ENCODE measurements around the gene KDELR1. TPM values are rescaled to one million over a fixed set of nuclear protein-coding genes. Genes with fewer than 3 reads are reported as not detected.

Gene KDELR1
- total RNA-seq, 1 donor from 2014 or later = 213 TPM

DNA sequence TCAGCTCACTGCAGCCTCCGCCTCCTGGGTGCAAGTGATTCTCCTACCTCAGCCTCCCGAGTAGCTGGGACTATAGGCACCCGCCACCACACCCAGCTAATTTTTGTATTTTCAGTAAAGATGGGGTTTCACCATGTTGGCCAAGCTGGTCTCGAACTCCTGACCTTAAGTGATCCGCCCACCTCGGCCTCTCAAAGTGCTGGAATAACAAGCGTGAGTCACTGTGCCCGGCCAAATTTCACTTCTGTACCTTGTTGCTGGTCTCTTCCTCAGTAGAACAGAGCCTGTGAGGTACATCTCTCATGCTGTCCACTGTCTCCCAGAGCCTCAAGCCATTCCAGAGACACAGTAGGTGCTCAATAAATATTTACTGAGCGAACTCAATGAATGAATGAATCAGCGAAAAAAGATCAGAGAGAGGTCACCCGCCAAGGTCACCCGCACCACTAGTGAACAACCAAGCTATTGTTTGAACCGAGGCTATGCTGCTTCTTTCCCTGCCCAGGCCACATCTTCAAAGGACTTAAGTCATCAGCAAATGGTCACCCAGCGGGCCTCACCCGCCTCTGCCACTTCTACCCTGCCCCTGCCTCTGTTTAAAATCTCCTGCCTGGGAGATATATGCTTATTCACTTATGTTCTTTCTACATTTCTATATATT, 36.9 kb downstream of the KDELR1 start:
- H3K4me1 Mint-ChIP-seq (ENCODE audit: low read depth, unreplicated experiment) = peaks cover 2% of the 10 kb centered on the region
- H3K4me3 Mint-ChIP-seq (ENCODE audit: unreplicated experiment) = no peak overlapping the region
- peaks cover 8% of the 10 kb centered on the region for H3K27me3 Mint-ChIP-seq (ENCODE audit: unreplicated experiment)
- H3K27ac Mint-ChIP-seq (ENCODE audit: unreplicated experiment) = no peak overlapping the region
- no peak for DNase-seq
- TF ChIP-seq, protein P1, sequence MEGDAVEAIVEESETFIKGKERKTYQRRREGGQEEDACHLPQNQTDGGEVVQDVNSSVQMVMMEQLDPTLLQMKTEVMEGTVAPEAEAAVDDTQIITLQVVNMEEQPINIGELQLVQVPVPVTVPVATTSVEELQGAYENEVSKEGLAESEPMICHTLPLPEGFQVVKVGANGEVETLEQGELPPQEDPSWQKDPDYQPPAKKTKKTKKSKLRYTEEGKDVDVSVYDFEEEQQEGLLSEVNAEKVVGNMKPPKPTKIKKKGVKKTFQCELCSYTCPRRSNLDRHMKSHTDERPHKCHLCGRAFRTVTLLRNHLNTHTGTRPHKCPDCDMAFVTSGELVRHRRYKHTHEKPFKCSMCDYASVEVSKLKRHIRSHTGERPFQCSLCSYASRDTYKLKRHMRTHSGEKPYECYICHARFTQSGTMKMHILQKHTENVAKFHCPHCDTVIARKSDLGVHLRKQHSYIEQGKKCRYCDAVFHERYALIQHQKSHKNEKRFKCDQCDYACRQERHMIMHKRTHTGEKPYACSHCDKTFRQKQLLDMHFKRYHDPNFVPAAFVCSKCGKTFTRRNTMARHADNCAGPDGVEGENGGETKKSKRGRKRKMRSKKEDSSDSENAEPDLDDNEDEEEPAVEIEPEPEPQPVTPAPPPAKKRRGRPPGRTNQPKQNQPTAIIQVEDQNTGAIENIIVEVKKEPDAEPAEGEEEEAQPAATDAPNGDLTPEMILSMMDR (IDR thresholded peaks at IDR 0.05; ENCODE audit: partially characterized antibody, unreplicated experiment) = no peak
- H3K36me3 Mint-ChIP-seq (ENCODE audit: unreplicated experiment) = no peaks in the 10 kb centered on the region
- H3K9me3 Mint-ChIP-seq (ENCODE audit: unreplicated experiment) = peaks cover 3% of the 10 kb centered on the region

- DNase-seq = no peak
- Mint-ChIP-seq H3K9me3 (ENCODE audit: unreplicated experiment) (peaks cover 3% of the 10 kb centered on the region), H3K27me3 (ENCODE audit: unreplicated experiment) (peaks cover 8% of the 10 kb centered on the region), H3K36me3 (ENCODE audit: unreplicated experiment) (no peaks in the 10 kb centered on the region), H3K4me1 (ENCODE audit: low read depth, unreplicated experiment) (peaks cover 2% of the 10 kb centered on the region), H3K4me3 (ENCODE audit: unreplicated experiment) (no peak overlapping the region), H3K27ac (ENCODE audit: unreplicated experiment) (no peak overlapping the region)
- TF ChIP-seq, protein P1 (IDR thresholded peaks at IDR 0.05; ENCODE audit: partially characterized antibody, unreplicated experiment) = no peak
Measured at GRCh38 chr19:48353677-48354076, 37.7 kb downstream of the KDELR1 start.

GRCh38 chr19:48351341-48351752, 40.0 kb downstream of the KDELR1 start:
- peaks cover 2% of the 10 kb centered on the region for H3K4me1 Mint-ChIP-seq (ENCODE audit: low read depth, unreplicated experiment)
- peaks cover 8% of the 10 kb centered on the region for H3K27me3 Mint-ChIP-seq (ENCODE audit: unreplicated experiment)
- peaks cover 7% of the 10 kb centered on the region for H3K9me3 Mint-ChIP-seq (ENCODE audit: unreplicated experiment)
- peak overlapping the region; percentile 97 for H3K27ac Mint-ChIP-seq (ENCODE audit: unreplicated experiment)
- no peaks in the 10 kb centered on the region for H3K36me3 Mint-ChIP-seq (ENCODE audit: unreplicated experiment)
- peak; percentile 89 for DNase-seq
- H3K4me3 Mint-ChIP-seq (ENCODE audit: unreplicated experiment) = no peak overlapping the region
- TF ChIP-seq, protein P1 (IDR thresholded peaks at IDR 0.05; ENCODE audit: partially characterized antibody, unreplicated experiment) = peak; percentile 86

DNA sequence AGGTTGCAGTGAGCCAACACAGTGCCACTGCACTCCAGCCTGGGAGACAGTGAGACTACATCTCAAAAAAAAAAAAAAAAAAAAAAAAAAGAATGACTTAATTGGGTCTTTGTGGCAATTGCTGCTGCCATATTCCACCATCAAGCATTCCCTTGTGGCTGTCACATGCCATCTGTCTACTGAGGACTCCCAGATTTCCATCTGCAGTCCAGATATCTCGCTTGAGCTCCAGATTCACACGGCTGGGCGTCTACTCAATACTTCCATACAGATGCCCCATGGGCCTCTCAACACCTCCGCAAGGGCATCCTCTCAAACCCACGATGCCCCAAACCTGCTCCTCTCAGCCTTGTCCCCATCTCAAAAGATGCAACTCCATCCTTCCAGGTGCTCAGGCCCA, 40.5 kb downstream of the KDELR1 start:
- Mint-ChIP-seq H3K36me3 (ENCODE audit: unreplicated experiment) (no peaks in the 10 kb centered on the region), H3K27me3 (ENCODE audit: unreplicated experiment) (peaks cover 8% of the 10 kb centered on the region), H3K27ac (ENCODE audit: unreplicated experiment) (peak overlapping the region; percentile 97), H3K4me3 (ENCODE audit: unreplicated experiment) (no peak overlapping the region), H3K4me1 (ENCODE audit: low read depth, unreplicated experiment) (peaks cover 1% of the 10 kb centered on the region), H3K9me3 (ENCODE audit: unreplicated experiment) (peaks cover 7% of the 10 kb centered on the region)
- DNase-seq = peak; percentile 58
- TF ChIP-seq, protein P1 (IDR thresholded peaks at IDR 0.05; ENCODE audit: partially characterized antibody, unreplicated experiment) = no peak

- peaks cover 8% of the 10 kb centered on the region for H3K27me3 Mint-ChIP-seq (ENCODE audit: unreplicated experiment)
- no peaks in the 10 kb centered on the region for H3K4me1 Mint-ChIP-seq (ENCODE audit: low read depth, unreplicated experiment)
- TF ChIP-seq, protein P1 (IDR thresholded peaks at IDR 0.05; ENCODE audit: partially characterized antibody, unreplicated experiment) = no peak
- DNase-seq = no peak
- peaks cover 7% of the 10 kb centered on the region for H3K9me3 Mint-ChIP-seq (ENCODE audit: unreplicated experiment)
- H3K36me3 Mint-ChIP-seq (ENCODE audit: unreplicated experiment) = no peaks in the 10 kb centered on the region
- H3K4me3 Mint-ChIP-seq (ENCODE audit: unreplicated experiment) = no peak overlapping the region
- no peak overlapping the region for H3K27ac Mint-ChIP-seq (ENCODE audit: unreplicated experiment)
Measured at GRCh38 chr19:48348737-48349136, 42.6 kb downstream of the KDELR1 start.

Measured in glutamatergic neuron (in vitro differentiated cells).